ENCODE measurements around the gene GPR101.

GPR101 gene

GRCh38 chrX:137043736-137044135, 9.9 kb upstream of the GPR101 start:
- H3K36me3 Mint-ChIP-seq (ENCODE audit: low read depth): no peaks in the 10 kb centered on the region
- H3K9me3 Mint-ChIP-seq: peaks cover 22% of the 10 kb centered on the region
- no peaks in the 10 kb centered on the region for H3K4me1 Mint-ChIP-seq
- H3K4me3 Mint-ChIP-seq: no peak overlapping the region
- H3K27me3 Mint-ChIP-seq (ENCODE audit: low read depth): peaks cover 31% of the 10 kb centered on the region
- no peak for TF ChIP-seq CTCF (IDR thresholded peaks at IDR 0.05; ENCODE audit: unreplicated experiment in 3 of 3)
- no peak overlapping the region for H3K27ac Mint-ChIP-seq

GRCh38 chrX:137041329-137041728, 7.5 kb upstream of the GPR101 start:
- Mint-ChIP-seq H3K27me3 (ENCODE audit: low read depth) (peaks cover 40% of the 10 kb centered on the region), H3K4me1 (no peaks in the 10 kb centered on the region), H3K36me3 (ENCODE audit: low read depth) (no peaks in the 10 kb centered on the region), H3K27ac (no peak overlapping the region), H3K4me3 (no peak overlapping the region), H3K9me3 (peaks cover 13% of the 10 kb centered on the region)
- no peak for TF ChIP-seq CTCF (IDR thresholded peaks at IDR 0.05; ENCODE audit: unreplicated experiment in 3 of 3)

- peaks cover 13% of the 10 kb centered on the region for H3K9me3 Mint-ChIP-seq
- no peaks in the 10 kb centered on the region for H3K4me1 Mint-ChIP-seq
- no peak for TF ChIP-seq CTCF (IDR thresholded peaks at IDR 0.05; ENCODE audit: unreplicated experiment in 3 of 3)
- H3K27ac Mint-ChIP-seq: no peak overlapping the region
- no peak overlapping the region for H3K4me3 Mint-ChIP-seq
- H3K36me3 Mint-ChIP-seq (ENCODE audit: low read depth): no peaks in the 10 kb centered on the region
- peaks cover 51% of the 10 kb centered on the region for H3K27me3 Mint-ChIP-seq (ENCODE audit: low read depth)
These were observed 6.5 kb upstream of the GPR101 start for GRCh38 chrX:137040113-137040794.

DNA sequence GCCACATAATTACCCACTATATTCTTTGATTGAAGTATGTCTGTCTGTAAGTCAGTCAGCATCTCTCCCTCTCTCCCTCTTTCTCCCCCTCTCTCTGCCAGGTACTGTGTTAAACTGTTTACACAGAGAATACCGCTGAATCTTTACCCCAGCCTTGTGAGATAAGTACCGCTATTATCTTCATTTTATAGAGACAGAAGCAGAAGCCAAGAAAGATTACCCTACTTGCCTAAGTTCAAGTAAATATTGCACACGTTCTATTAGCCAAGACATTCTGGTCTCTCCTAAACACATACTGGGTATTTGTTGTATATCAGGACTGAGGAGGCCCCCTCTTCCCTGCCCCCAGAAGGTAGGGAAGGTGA, 695 bp upstream of the GPR101 start:
- Mint-ChIP-seq H3K4me1 (no peaks in the 10 kb centered on the region), H3K9me3 (peaks cover 11% of the 10 kb centered on the region)
- no peak for TF ChIP-seq CTCF (IDR thresholded peaks at IDR 0.05; ENCODE audit: unreplicated experiment in 3 of 3)

GRCh38 chrX:137032841-137033773, 688 bp downstream of the GPR101 start:
- Mint-ChIP-seq H3K4me3 (no peak overlapping the region), H3K27me3 (ENCODE audit: low read depth) (peaks cover 41% of the 10 kb centered on the region), H3K36me3 (ENCODE audit: low read depth) (no peaks in the 10 kb centered on the region), H3K4me1 (no peaks in the 10 kb centered on the region), H3K27ac (no peak overlapping the region), H3K9me3 (peaks cover 11% of the 10 kb centered on the region)
- TF ChIP-seq CTCF (IDR thresholded peaks at IDR 0.05; ENCODE audit: unreplicated experiment in 3 of 3): no peak

More for the DNA sequence above, 695 bp upstream of the GPR101 start:
- no peaks in the 10 kb centered on the region for H3K36me3 Mint-ChIP-seq (ENCODE audit: low read depth)
- peak overlapping the region; percentile 52 to 68 (median 62) for H3K4me3 Mint-ChIP-seq
- no peak overlapping the region for H3K27ac Mint-ChIP-seq
- peaks cover 52% of the 10 kb centered on the region for H3K27me3 Mint-ChIP-seq (ENCODE audit: low read depth)
